GM12878 (cell line): ENCODE results near the gene RARG. TPM values are rescaled to one million over a fixed set of nuclear protein-coding genes. Genes with fewer than 3 reads are reported as not detected.

ENCODE experiments used
- ATAC-seq: fragments of 200-7000 bp; cut with Tn5 transposase; 3 replicates; pipeline ENCODE4 v1.9.1; 2020; ENCODE audit warnings: mild to moderate bottlenecking, moderate library complexity
- BruUV-seq: library from RNA; stranded (reverse); fragments of 400-500 nt; replicated peaks from 2 replicates; lab custom pipeline; 2021; lab: Mats Ljungman, UMichigan
- CTCF ChIA-PET: fragments of 300-600 bp; sonication (Branson Sonifier 250); formaldehyde crosslinking; extraction: SDS; loops from one replicate; lab custom pipeline; 2021; ENCODE audit warnings: inconsistent platforms; lab: Yijun Ruan, JAX
- POLR2A ChIA-PET: fragments of 350-600 bp; formaldehyde crosslinking; extraction: SDS; loops from one replicate; lab custom pipeline; 2021; ENCODE audit warnings: inconsistent platforms; lab: Charles Lee
- RAD21 ChIA-PET: fragments of 300-600 bp; sonication (Branson Sonifier 250); formaldehyde crosslinking; loops from one replicate; lab custom pipeline; 2023; ENCODE audit warnings: antibody characterized with exemption; ENCODE audit not compliant: unreplicated experiment; lab: Charles Lee
- SMC1A ChIA-PET: fragments of 300-600 bp; sonication (Branson Sonifier 250); formaldehyde crosslinking; loops from one replicate; lab custom pipeline; 2023; ENCODE audit not compliant: unreplicated experiment, uncharacterized antibody; lab: Charles Lee
- DNase-seq: peaks from one replicate; pipeline ENCODE4 v3.0.0-alpha.2; 2011; ENCODE audit warnings: low read depth, low spot score
- FAIRE-seq: peaks from 3 replicates; lab custom pipeline; 2011; peaks lifted over from hg19 to GRCh38; lab: Jason Lieb, UNC
- H2AFZ ChIP-seq: 2 replicates; pipeline ENCODE4 v1.6.0; 2011; ENCODE audit warnings: low read depth, low read length, control low read depth; ENCODE audit not compliant: control insufficient read depth
- H3K27ac ChIP-seq: 2 replicates; pipeline ENCODE4 v1.5.1; 2011; ENCODE audit warnings: control low read depth; ENCODE audit not compliant: control insufficient read depth, insufficient read depth
- H3K27me3 ChIP-seq, 2 experiments: replicated peaks in 1 of 2; 2 replicates each; pipeline versions ENCODE4 v1.6.0 to v1.6.1; 2011; ENCODE audit warnings: low read length in 1 of 2; ENCODE audit not compliant: control insufficient read depth in 2 of 2, insufficient read depth in 2 of 2
- H3K36me3 ChIP-seq, 2 experiments: 2 replicates each; pipeline ENCODE4 v1.5.1; 2011; ENCODE audit warnings: low read length in 1 of 2; ENCODE audit not compliant: control insufficient read depth in 2 of 2, insufficient read depth in 2 of 2
- H3K4me1 ChIP-seq: 2 replicates; pipeline ENCODE4 v1.6.1; 2011; ENCODE audit warnings: mild to moderate bottlenecking, low read length, moderate library complexity, mixed read lengths; ENCODE audit not compliant: control insufficient read depth, insufficient read depth
- H3K4me2 ChIP-seq: 2 replicates; pipeline ENCODE4 v1.6.0; 2011; ENCODE audit warnings: control low read depth; ENCODE audit not compliant: control insufficient read depth, insufficient read depth
- H3K4me3 ChIP-seq: fragments of 200-600 bp; sonication (generic); 2 replicates; pipeline ENCODE4 v1.5.1; 2016
- H3K79me2 ChIP-seq: 2 replicates; pipeline ENCODE4 v1.6.0; 2011; ENCODE audit warnings: low read length; ENCODE audit not compliant: control insufficient read depth, insufficient read depth
- H3K9ac ChIP-seq: 2 replicates; pipeline ENCODE4 v1.8.0; 2011; ENCODE audit warnings: low read length, control low read depth, mixed read lengths; ENCODE audit not compliant: control insufficient read depth, insufficient read depth
- H3K9me3 ChIP-seq: replicated peaks from 3 replicates; pipeline ENCODE4 v1.5.1; 2011; ENCODE audit warnings: mild to moderate bottlenecking, low read length; ENCODE audit not compliant: control insufficient read depth, insufficient read depth
- H4K20me1 ChIP-seq: 2 replicates; pipeline ENCODE4 v1.6.0; 2011; ENCODE audit not compliant: control insufficient read depth, insufficient read depth
- BCL3 ChIP-seq: IDR thresholded peaks from 2 replicates; pipeline ENCODE4 v1.6.1; 2011; ENCODE audit warnings: borderline replicate concordance, low read depth, mild to moderate bottlenecking, moderate library complexity, low read length; ENCODE audit not compliant: insufficient read depth, poor library complexity, severe bottlenecking
- FOXK2 ChIP-seq: fragments of 450-650 bp; IDR thresholded peaks from 2 replicates; pipeline ENCODE4 v1.6.1; 2017; ENCODE audit warnings: mild to moderate bottlenecking, moderate library complexity
- MTA2 ChIP-seq: fragments of 450-650 bp; IDR thresholded peaks from 2 replicates; pipeline ENCODE4 v1.6.1; 2016; ENCODE audit warnings: low read depth, mild to moderate bottlenecking, moderate library complexity
- PML ChIP-seq: IDR thresholded peaks from 2 replicates; pipeline ENCODE4 v1.6.1; 2012; ENCODE audit warnings: low read length, inconsistent platforms
- TCF3 ChIP-seq: IDR thresholded peaks from 2 replicates; pipeline ENCODE4 v1.6.1; 2012; ENCODE audit warnings: low read depth, mild to moderate bottlenecking, low read length, borderline replicate concordance; ENCODE audit not compliant: insufficient read depth
- ZNF687 ChIP-seq: fragments of 450-650 bp; IDR thresholded peaks from 2 replicates; pipeline ENCODE4 v1.6.1; 2017; ENCODE audit warnings: mild to moderate bottlenecking, moderate library complexity
- WGBS: methylation state at CpG from one replicate; pipeline ENCODE4 v1.1.6; 2016; ENCODE audit warnings: low lambda C conversion rate; ENCODE audit not compliant: insufficient replicate concordance, insufficient coverage; ENCODE audit errors: missing lambda C conversion rate; 5-methylcytosine and 5-hydroxymethylcytosine counted together
- in situ Hi-C: fragments of 300-500 bp; cut with MboI; formaldehyde crosslinking; loops from 9 replicates; pipeline ENCODE4 v1.14.3; 2018; ENCODE audit warnings: mixed read lengths
- intact Hi-C: fragments of 100-400 bp; cut with micrococcal nuclease; formaldehyde crosslinking; loops from one replicate; pipeline ENCODE4 v1.14.2; 2022; ENCODE audit not compliant: unreplicated experiment
- polyA plus RNA-seq, 11 experiments: library from polyadenylated mRNA; depleted of rRNA in 4 of 11; unstranded in 6 of 11; stranded (reverse) in 5 of 11; fragments of >200 nt; fragmentation: Nextera tagmentation in 4 of 11; fragmentation: Illumina TruSeq in 1 of 11; extraction: Ambion mirVana in 4 of 11; extraction: Trizol in 1 of 11; gene quantifications; 1 replicate in 1 of 11; 2 replicates in 10 of 11; pipeline versions ENCODE4 v1.2.1 to v1.2.3, GENCODE V29; 2011 to 2016; ENCODE audit warnings: inconsistent platforms in 2 of 11, missing spikeins in 2 of 11, low read depth in 1 of 11
- total RNA-seq, 4 experiments: library from RNA; depleted of rRNA in 3 of 4; stranded (reverse); fragments of >200 nt in 3 of 4; fragmentation: Illumina TruSeq in 1 of 4; extraction: Trizol in 1 of 4; gene quantifications; 2 replicates each; pipeline versions ENCODE4 v1.2.1 to v1.2.3, GENCODE V29; 2013 to 2021
- TF ChIP-seq, protein P1 (sequence below): fragments of 450-650 bp; IDR thresholded peaks from 2 replicates; pipeline ENCODE4 v1.6.1; 2017; ENCODE audit warnings: mild to moderate bottlenecking, moderate library complexity

Gene RARG
- total and polyA plus RNA-seq, 10 of the 15 experiments (the other 5 are each of a cell fraction or from before 2014, with no cell fraction given), result 0.27 to 8.1 (median 4.1) TPM

GRCh38 chr12:53210843-53211242 is 21.2 kb downstream of the RARG start:
- BruUV-seq, result no TSS peak
- no peak overlapping the region for H3K27ac ChIP-seq
- DNase-seq (no peak), FAIRE-seq (no peak), ATAC-seq (no peak)
- H3K9ac ChIP-seq, result no peak overlapping the region
- no peak overlapping the region for H3K4me3 ChIP-seq
- no peaks in the 10 kb centered on the region for H4K20me1 ChIP-seq
- TF ChIP-seq BCL3 (no peak), ZNF687 (no peak), FOXK2 (no peak), TCF3 (no peak), PML (no peak), MTA2 (no peak)
- TF ChIP-seq, protein P1, sequence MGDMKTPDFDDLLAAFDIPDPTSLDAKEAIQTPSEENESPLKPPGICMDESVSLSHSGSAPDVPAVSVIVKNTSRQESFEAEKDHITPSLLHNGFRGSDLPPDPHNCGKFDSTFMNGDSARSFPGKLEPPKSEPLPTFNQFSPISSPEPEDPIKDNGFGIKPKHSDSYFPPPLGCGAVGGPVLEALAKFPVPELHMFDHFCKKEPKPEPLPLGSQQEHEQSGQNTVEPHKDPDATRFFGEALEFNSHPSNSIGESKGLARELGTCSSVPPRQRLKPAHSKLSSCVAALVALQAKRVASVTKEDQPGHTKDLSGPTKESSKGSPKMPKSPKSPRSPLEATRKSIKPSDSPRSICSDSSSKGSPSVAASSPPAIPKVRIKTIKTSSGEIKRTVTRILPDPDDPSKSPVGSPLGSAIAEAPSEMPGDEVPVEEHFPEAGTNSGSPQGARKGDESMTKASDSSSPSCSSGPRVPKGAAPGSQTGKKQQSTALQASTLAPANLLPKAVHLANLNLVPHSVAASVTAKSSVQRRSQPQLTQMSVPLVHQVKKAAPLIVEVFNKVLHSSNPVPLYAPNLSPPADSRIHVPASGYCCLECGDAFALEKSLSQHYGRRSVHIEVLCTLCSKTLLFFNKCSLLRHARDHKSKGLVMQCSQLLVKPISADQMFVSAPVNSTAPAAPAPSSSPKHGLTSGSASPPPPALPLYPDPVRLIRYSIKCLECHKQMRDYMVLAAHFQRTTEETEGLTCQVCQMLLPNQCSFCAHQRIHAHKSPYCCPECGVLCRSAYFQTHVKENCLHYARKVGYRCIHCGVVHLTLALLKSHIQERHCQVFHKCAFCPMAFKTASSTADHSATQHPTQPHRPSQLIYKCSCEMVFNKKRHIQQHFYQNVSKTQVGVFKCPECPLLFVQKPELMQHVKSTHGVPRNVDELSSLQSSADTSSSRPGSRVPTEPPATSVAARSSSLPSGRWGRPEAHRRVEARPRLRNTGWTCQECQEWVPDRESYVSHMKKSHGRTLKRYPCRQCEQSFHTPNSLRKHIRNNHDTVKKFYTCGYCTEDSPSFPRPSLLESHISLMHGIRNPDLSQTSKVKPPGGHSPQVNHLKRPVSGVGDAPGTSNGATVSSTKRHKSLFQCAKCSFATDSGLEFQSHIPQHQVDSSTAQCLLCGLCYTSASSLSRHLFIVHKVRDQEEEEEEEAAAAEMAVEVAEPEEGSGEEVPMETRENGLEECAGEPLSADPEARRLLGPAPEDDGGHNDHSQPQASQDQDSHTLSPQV, result no peak
- RAD21 ChIA-PET, result interaction anchor here (0.9 to 10.8 kb wide), 13 partner anchors 9 to 145 kb away, joined by 3 to 146 read pairs (median 6); partner anchors contain the start of genes AAAS, CSAD, ESPL1 and PFDN5
- intact Hi-C loops, result loop anchor here (5.0 kb wide), 1 partner anchor 296 kb away; the partner anchor contains the start of gene NPFF
- peaks cover 31% of the 10 kb centered on the region for H3K4me1 ChIP-seq
- no peaks in the 10 kb centered on the region for H3K9me3 ChIP-seq
- CTCF ChIA-PET, result interaction anchor here (0.5 to 15.7 kb wide), 24 partner anchors 9 to 145 kb away, joined by 3 to 315 read pairs (median 9); partner anchors contain the start of genes AAAS, CSAD, ESPL1 and PFDN5
- H3K27me3 ChIP-seq, result no peaks in the 10 kb centered on the region
- POLR2A ChIA-PET, result interaction anchor here (0.7 to 6.5 kb wide), 6 partner anchors 11 to 110 kb away, joined by 5 to 33 read pairs (median 6); partner anchors contain the start of genes AAAS and PFDN5
- in situ Hi-C loops, result loop anchor here (5.0 kb wide), 1 partner anchor 76 kb away; no protein-coding TSS in a partner anchor
- H3K4me2 ChIP-seq, result no peak overlapping the region
- SMC1A ChIA-PET, result interaction anchor here (0.6 to 16.4 kb wide), 12 partner anchors 9 to 134 kb away, joined by 3 to 155 read pairs (median 14); partner anchors contain the start of genes AAAS, ESPL1 and SOAT2
- peaks cover 20% of the 10 kb centered on the region for H3K79me2 ChIP-seq
- H3K36me3 ChIP-seq, result peaks cover 6 to 26% of the 10 kb centered on the region in 2 experiments
- H2AFZ ChIP-seq, result no peak overlapping the region
- WGBS, result 100% methylated on average over 4 of the region's 4 CpGs
